DMS53 treated with DMSO at 0.1 percent for 48 hours (cell line): ENCODE results near the gene PYGB.

Source experiments
- DNase-seq: peaks from one replicate; lab custom pipeline; 2025; ENCODE audit not compliant: unreplicated experiment; lab: John Stamatoyannopoulos, UW

The PYGB gene

DNA sequence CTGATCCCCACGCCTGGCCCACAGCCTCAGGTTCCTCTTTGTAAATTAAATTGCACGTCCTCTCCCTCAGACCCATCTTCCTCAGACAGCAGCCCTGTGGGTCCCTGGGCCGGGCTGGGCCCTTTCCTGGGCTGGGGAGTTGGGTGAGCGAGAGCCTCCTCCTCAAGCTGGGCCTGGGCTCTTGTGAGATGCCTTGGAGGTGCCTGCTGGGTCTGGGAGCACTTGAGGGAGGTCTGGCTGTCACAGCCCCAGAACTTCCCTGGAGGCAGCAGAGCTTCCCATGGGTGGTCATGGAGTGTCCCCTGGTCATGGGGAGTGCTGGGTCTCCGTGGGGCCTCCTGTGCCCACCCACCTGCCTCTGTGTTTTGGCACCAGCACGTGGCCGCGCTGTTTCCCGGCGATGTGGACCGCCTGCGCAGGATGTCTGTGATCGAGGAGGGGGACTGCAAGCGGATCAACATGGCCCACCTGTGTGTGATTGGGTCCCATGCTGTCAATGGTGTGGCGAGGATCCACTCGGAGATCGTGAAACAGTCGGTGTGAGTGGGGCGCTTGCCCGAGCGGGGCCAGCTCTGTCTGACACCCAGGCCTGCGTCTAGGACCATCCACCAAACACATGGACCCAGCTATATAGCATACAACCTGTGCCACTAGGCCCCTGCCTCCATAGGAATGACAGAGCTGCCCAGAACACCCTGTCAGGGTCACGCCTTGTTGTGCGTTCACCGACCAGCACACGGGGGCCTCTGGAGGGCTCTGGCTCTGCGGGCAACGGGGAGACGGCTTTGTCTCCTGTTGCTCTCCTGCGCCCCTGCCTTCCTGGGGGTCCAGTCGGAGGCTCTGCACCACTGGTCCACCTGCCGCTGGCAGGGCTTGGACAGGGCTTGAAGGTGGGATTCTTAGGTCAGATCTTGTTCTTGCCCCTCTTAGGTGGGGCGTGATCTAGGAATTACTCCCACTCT is 33.0 kb downstream of the PYGB start:
- no peak for DNase-seq

DNA sequence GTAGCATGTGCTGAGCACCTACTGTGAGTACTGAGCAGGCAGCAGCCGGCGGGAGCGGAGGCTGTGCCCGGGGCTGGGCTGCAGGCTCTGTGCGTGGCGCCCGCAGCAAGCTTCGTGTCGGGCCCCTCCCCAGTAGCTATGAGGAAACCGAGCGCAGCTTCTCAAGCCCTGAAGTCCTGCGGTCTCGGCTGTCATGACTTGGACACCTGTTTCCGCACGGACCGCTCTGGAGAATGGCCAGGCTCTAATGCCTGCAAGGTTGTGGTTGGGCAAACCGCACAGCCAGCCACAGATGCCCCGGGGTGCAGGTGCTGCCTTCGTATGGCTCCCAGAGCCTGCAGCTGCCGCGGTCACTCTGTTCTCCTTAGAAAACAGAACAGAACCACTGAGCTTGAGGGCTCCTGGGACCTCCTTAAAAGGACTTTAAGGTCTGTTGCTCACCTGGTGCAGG is 33.7 kb downstream of the PYGB start:
- peak; percentile 68 for DNase-seq

DNA sequence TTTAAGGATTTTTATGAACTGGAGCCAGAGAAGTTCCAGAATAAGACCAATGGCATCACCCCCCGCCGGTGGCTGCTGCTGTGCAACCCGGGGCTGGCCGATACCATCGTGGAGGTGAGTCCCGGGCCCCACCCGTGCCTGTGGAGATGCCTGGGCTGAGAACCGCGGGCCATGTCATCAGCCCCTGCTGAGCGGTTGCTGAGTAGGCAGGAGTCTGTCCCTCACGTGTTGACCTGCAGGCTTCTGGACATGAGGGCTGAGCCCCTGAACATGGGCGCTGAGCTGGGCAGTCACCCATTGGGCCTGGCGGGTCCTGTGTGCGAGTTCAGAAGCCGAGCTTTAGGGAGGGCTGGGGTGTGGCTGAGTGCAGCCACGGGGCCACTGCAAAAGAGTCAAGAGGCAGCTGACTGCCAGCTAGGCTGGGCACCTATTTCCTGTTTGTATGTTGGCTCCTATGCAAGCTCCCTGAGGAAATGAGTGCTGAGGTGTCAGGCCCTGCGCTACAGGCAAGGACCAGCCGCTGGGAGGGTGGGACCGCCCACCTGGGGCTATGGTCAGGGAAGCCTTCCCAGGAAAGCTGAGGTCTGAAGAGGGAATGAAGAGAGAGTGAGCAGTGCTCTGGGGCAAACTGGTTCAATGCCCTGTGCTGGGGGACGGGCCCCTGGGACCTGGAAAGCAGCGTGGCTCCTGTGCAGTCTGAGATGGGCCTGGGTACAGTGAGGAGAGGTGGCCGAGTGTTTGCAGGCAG is 34.3 kb downstream of the PYGB start:
- DNase-seq: no peak

DNA sequence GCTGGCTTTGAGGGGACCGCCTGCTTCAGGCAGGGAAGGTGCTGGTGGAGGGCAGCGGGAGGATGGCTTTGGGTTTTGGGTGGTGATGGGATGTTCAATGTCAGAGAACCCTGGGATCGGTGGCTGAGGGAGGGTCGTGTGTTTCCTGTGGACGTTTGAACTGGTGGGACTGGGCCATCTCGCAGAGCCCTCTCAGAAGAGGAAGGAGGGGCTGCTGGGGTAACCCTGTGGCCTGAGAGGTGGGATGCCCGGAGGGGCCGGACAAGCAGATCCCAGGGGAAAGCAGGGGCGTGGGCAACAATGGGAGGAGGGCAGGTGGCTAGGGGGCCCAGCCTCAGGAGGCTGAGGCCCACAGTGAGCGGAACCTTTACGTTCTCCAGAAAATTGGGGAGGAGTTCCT is 34.9 kb downstream of the PYGB start:
- DNase-seq: no peak

DNA sequence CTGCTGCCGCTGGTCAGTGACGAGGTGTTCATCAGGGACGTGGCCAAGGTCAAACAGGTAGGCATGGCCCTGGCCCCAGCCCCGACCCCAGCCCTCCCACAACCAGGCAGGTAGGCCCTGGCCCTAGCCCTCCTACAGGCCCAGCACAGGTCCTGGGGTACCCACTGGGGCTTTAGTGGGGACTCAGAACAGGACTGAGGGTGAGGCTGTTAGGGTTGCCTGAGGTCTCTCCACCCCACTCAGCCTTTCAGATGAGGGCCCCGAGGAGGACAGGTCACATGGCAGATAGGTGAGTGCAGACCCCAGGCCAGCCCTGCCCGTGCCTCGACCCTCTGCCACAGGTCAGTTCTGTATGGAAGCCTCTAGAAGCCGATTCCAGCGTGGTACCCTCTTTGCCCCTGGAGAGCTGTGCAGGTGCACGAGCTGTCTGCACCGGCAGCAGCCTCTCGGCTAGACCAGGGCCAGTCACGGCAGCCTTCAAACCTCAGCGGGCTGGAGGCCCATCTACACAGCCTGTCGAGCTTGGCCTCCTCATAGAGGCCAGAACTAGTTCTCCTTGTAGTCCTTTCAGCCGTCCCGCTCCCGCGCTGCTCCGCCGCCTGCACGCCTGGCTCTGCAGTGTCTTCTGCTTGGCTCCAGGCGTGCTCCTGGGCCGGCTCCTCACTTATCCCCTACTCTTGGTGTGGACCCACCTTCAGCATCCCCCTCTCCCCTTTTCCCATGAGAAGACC is 35.5 kb downstream of the PYGB start:
- DNase-seq: no peak

DNA sequence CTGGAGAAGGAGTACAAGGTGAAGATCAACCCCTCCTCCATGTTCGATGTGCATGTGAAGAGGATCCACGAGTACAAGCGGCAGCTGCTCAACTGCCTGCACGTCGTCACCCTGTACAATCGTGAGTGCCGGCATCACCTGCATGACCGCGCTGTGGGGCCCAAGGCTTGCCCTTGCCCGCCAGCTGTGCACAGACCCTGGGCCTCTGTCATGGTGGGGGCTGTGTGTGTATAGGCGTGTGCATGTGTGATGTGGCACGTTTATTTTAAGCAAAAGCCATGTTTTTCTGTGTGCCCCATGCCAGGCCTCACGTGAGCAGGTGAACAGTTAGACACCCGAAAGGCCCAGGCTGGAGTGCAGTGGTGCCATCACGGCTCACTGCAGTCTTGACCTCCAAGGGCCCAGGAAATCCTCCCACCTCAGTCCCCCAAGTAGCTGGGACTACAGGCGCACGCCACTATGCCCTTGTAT is 36.3 kb downstream of the PYGB start:
- no peak for DNase-seq

DNA sequence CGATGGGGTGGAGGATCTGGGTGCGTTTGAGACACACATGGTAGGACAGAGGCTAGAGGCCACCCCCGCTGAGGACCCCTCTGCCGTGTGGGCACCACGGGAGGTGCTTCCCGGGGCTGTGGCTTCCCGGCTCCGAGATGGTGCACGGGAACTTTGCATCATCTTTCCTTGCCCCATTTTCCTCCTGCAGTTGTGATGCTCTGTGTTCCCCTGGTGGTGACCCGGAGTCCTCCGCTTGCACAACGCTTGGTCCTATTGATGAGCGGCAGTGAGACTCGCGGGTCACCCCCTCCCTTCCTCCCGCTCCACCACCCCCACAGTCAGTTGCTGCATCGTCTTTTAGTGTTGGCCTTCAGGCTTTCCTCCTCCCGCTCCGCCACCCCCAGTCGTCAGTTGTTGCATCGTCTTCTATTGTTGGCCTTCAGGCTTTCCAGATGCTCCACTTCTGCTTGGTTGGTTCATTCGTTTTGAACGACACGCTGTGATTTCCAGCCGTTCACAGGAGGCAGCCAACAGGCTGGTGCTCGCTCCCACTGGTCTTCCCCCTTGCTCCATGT is 37.3 kb downstream of the PYGB start:
- DNase-seq: no peak

DNA sequence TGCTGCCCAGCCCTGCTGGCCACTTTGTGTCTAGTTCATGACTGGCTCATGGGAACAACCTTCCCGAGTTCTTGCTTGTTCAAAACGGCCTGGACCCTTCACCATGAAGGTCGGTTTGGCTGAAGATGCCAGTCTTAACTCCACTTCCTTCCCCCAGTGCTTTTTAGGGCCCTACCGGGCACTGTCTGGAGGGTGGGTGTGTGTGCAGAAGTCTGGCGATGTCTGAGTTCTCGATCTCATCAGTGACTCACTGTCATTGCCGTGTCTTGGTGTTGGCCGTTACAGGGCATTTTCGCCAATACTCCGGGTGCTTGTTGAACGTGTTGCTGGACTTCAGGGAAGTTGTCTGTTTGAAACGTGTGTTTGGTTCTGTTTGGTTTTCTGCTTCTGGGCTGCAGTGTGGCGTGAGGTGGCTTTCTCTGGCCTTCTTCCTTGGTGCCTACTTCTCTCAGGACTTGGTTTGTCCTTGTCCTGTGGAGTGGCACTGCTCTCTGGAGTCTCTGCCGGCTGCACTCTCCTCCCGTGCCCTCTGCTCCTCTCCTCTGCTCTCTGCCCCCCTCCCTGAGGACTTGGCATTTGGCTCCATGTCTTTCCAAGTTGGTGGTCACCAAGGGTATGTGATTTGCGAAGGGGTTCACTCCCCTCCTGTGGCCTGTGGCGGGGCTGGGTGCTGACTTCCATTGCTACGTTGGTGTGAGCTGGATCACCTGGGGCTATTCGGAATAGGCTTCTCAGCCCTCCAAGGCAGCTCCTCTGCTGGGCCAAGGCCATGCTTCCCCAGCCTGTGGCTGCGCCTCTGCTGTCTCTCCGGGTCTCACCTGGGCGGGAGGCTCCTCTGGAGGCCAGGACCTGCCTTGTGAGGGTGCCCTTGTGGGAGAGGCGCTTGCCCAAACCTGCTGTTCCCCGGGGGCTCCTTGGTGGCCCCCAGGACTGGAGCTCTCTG is 38.2 kb downstream of the PYGB start:
- no peak for DNase-seq

DNA sequence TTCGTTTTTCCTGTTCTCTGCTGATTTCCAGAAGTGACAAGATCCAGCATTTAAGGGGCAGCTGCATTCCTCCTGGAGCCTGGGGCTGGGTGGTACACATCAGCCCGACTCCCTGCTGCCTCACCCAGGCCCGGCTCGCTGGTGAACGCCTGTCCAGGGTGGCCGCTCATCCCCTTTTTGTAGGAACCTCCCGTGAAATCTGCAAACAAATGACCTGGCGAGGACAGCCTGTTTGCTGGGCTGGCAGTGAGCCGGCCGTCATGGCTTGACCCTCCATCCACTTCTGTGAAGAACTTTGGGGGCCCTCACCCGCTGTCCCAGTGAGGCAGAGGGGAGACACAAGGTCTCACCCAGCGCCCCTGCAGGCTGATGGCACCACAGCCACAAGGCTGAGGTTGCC is 39.0 kb downstream of the PYGB start:
- no peak for DNase-seq

DNA sequence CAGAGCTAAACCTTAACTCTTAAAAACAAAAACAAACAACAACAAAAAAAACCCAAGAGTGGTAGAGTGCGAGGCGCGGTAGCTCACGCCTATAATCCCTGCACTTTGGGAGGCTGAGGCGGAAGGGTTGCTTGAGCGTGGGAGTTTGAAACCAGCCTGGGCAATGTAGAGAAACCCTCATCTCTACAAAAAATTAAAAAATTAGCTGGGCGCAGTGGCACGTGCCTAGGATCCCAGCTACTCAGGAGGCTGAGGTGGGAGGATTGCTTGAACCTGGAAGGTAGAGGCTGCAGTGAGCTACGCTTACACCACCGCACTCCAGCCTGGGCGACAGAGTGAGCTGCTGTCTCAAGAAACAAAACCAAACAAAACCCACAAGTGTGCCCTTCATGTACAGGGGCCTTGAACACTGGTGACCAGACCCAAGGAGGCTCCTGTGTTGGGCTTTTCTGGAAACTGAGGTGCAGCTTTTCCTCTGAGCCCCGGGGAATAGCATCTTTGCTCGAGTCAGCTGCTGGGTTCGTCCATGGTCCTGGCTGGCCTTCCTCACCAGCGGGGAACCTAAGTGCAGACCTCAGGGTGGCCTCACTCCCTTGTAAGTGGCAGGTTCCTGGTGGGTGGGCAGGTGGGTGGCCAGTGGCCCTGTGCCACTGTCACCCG is 39.9 kb downstream of the PYGB start:
- DNase-seq: no peak

DNA sequence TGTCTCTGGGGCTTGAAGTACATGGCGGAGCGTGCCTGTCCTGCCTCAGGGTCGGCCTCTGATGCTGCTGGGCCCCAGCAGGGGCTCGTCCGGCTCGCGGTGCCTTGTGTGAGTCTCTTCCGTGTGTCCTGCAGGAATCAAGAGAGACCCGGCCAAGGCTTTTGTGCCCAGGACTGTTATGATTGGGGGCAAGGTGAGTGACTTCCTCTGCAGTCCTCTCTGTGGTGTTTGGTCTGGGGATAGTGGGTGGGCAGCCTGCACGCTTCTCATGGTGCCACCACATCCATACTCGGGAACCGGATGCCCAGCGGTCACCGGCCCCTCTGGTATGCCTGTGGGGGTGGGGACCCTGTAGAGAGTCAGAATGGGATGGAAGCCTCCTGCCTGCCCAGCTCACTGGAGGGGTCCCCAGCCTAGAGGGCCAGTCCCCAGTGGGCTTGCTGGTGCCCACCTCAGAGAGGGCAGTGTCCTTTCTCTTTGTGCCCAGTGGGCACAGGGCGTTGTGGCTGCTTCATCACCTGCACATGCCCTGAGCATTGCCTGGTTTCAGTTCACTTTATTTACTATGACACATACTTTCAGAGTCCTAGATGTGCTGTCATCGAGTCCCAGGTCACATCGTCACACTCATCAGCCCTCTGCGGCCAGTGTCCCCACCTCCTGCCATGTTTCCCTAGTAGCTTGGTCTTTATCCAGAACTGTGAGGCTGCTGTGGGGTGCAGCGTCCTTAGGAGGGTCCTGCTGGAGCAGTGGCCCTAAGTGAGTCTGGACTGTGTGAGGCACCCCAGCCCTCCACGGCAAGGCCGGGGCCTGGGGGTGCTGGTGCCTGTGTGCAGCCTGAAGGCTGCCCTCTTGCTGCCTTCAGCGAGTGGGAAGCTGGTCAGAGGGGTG is 40.7 kb downstream of the PYGB start:
- DNase-seq: no peak

DNA sequence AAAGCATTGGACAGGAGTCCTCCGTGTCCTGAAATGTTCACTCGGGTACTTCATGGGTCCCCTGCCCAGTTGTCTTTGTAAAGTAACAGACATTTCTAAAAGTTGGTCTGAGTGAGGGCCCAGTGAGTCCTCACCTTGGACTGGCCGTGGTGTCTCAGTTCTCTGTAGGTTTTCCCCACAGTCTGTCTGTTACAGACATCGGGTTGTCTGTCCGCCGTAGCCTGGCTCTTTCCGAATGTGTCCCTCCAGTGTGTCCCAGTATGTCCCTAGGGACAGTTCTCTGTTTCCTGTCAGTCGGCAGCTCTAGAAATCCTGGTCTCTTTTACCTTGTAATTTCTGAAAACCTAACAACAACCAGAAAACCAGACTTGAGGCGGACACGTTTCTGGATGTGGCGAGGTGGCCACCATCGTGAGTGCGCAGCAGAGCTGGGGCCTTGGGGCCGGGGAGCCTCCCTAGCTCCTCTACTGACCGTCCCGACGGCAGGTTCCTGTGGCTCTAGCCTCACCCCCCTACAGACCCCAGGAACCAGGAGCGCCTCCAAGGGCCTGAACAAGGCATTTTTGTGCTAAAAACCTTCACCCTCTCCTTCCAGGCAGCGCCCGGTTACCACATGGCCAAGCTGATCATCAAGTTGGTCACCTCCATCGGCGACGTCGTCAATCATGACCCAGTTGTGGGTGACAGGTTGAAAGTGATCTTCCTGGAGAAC is 42.2 kb downstream of the PYGB start:
- no peak for DNase-seq

DNA sequence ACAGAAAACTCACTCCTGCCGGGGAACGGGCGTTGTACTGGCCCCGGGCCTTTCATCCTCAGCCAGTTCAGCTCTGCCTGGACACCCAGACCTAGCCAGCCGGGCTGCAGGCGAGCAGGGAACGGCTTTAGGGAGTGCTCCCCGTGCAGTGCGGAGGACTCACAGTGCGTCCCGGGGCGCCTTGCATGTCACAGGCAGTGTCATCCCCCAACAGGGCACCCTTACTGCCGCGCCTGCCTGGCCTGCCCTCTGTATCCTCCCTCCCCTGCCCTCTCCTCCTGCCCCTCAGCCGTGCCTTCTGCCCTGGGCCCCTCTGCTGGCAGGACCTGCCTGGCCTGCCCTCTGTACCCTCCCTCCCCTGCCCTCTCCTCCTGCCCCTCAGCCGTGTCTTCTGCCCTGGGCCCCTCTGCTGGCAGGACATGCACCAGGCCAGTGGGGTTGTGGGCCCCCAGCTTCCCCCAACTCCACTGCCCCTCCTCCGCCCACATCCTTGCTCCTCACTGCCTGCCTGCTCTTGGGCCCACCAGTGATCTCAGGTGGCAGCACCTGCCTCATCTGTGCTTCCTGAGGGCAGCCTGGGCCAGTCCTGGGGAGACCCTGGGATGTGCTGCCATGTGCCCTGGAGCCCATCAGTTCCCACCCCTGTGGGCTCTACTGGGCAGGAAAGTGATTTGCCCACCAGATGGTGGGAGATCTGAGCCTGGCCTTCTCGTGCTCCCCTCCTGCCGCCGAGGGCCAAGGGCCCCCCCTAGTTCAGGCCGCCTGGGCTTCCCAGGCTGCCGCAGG is 43.0 kb downstream of the PYGB start:
- DNase-seq: no peak

DNA sequence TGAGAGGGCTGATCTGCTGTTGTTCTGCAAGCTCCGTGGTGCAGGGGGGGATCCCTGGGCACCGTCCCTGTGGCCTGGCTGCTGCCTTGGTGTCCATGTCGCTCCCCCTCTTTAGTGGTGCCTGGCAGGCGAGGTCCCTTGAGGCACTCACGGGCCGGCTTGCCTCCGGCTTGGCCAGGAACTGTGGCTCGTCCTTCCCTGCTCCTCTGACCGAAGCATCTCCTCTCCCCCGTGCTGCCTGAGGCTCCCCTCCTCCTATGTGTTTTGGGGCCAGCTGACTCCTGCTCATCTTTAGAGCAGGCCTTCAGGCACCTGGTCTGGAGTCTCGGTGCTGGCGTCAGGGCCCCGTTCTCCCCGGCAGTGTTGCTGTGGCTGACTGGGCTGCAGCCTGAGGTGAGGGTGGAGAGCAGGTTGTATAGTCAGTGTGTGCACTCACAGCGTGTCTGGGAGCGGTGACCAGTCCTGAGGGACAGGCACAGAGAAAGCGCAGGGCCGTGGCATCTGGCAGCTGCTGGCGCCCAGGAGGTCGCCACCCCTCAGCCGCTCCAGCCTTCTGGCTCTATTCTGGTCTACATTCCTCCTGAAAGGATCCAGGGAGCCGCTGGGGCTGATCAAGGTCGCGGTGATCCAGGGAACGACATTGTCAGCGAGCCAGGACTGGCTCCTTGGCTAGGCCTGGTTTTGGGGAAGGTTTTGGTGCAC is 43.7 kb downstream of the PYGB start:
- DNase-seq: no peak

DNA sequence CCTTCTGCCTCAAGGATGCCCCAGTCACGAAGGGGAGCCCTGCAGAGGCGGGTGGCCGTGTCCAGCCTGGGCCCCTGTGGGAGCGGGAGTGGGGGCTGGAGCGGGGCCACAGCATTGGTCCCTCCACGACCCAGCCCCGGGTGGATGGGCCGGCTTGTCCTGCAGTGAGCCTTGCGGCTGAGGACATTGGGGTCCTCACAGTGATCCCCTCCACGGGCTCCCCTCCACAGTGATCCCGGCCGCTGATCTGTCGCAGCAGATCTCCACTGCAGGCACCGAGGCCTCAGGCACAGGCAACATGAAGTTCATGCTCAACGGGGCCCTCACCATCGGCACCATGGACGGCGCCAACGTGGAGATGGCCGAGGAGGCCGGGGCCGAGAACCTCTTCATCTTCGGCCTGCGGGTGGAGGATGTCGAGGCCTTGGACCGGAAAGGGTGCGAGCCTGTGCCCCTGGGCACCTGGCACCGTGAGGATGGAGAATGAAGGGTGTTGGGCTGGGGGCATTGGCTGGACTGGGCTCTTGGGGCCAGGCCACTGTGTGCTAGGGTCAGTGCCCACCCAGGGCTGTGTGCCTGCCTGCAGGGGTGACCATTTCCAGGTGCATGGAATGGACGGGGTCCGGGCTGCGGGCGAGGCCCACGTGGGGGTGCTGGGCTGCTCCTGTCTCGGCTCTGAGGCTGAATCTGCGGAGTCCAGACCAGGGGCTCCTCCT is 44.4 kb downstream of the PYGB start:
- no peak for DNase-seq

DNA sequence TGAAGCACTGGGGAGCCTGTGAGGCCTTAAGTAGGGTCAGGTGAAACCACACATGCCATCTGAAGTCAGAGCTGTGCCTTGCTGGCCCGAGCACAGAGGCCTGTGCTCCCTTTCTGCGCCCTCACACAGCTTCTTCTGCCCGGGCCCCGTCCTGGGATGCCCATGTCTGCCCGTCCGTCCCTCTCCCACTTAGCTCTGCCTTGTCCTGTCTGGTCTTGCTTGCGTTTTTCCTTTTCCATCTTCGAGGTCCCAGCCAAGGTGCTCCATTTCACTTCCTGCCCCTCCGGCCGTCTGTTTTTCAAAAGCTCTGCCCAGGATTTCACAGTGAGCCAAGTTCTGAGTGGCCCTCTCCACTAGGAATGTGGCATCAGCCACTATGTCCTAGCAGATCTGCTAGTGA is 45.6 kb downstream of the PYGB start:
- no peak for DNase-seq
